Camera-type eye (tissue), 1 donor: ENCODE data around the gene FBF1. TPM values are rescaled to one million over a fixed set of nuclear protein-coding genes. Genes with fewer than 3 reads are reported as not detected.

Experiments used
- total RNA-seq: library from RNA; depleted of rRNA; stranded (reverse); fragments of >200 nt; gene quantifications from one replicate; pipeline ENCODE4 v1.2.3, GENCODE V29; 2014

The FBF1 gene, protein sequence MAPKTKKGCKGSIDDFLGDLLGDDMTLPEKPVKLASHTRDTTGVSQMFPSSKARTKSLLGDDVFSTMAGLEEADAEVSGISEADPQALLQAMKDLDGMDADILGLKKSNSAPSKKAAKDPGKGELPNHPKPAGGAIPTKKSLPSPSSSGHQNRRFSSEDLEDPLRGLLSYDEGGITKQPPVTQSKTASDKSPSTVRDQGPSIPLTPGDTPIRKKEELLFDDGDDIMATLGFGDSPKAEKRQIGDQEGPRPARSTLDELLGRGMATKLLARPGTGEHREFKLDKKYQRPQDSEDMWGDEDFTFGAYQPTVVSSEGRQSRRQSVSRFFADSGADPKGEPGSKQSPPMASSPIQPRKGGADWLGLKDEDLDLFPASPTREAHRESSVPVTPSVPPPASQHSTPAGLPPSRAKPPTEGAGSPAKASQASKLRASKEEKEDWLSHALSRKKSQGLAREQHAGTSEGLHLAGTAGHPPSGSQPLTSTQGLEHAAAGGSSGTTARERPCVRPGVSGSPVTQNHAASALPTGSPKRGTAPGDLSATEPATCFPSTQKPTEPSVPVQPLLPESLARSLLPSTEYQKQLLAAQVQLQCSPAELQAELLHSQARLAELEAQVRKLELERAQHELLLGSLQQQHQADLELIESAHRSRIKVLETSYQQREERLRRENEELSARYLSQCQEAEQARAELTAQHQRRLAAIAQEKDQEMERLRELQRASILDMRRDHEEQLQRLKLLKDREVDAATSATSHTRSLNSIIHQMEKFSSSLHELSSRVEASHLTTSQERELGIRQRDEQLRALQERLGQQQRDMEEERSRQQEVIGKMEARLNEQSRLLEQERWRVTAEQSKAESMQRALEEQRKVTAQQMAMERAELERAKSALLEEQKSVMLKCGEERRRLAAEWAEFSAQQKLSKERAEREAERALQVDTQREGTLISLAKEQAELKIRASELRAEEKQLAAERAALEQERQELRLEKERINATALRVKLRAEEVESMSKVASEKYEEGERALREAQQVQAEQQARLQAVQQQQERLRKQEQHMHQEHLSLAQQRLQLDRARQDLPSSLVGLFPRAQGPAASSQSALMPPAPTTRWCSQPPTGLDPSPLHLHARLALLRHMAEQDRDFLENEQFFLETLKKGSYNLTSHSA
- total RNA-seq: 19.8 TPM

DNA sequence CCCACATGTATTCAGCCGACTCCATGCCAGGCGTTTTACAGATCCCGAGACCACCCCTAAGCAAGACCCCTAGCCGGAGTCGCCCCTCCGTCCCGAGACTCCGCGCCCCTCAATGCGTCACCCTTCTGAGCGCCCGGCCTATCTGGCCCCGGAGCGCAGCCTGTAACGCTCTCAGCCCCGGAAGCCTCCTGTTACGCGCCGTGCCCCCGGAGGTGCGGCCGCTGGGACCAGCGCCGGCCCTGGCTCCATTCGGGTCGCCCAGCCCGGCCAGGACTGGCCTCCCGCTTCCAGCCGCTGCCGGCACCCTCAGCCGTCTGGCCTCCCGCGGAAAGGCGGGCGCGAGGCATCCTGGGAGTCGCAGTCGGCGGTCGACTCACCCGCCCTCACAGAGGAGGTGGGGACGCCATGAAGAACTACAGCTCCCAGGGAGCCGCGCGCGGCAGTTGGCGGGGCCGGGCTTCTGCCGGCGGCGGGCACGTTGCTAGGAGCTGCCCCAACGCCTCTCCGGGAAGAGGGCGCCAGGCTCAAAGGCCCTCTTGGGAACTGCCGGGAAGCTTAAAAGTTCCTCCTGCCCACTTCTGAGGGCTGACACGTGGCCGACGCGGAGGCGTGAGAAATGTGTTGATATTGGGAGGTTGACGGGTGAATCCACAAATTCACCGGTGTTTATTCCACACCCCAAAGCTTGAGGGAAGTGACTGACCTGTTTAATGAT lies at the start of gene FBF1:
Gene FBF1 (minus strand): TSS at position 316 of the 715 bp plus-strand sequence. CDS start 2,893 bp downstream, outside the sequence.

GRCh38 chr17:75978938-75979704 lies 38.3 kb upstream of the FBF1 start, which contains the start of the genes ACOX1 and TEN1:
ACOX1 (minus strand) TSS chr17:75979166; CDS start chr17:75979073, 93 bp downstream.
TEN1 (plus strand) TSS chr17:75979240; CDS start chr17:75986193, 6,953 bp downstream.

DNA sequence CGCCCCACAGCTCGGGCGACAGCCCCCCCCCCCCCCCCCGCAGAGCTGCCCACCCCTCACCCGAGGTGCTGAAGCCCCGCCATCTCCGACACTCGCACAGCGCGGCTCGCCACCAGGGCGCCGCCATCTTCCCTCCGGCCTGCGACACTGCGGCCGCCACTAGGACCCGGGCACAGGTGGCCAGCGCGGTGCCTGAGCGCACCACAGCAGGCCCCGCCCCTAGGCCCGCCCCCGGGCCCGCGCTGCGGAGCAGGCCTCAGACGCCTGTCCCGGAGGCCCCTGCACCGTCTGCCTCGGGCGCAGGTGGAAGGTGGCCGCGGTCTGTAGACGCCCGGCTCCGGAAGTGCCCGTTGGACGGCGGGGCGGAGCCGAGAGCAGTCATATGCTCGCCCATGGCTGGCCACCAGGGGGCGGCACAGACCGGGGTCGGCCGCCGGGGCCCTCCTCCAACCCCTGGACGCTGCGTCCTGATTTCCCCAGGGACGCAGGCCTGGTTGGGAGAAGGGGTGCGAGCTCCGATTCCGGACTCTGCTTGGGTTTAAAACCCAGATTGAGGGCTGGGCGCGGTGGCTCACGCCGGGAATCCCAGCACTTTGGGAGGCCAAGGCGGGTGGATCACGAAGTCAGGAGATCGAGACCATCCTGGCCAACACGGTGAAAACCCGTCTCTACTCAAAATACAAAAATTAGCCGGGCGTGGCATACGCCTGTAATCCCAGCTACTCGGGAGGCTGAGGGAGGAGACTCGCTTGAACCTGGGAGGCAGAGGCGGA lies 35.9 kb downstream of the FBF1 start, which contains the start of gene MRPL38:
Gene MRPL38 (minus strand): TSS at position 136 of the 773 bp plus-strand sequence. CDS start 9 bp downstream, at position 127.

GRCh38 chr17:75896415-75897159 lies 44.3 kb downstream of the FBF1 start, which contains the start of gene TRIM65:
TRIM65 (minus strand) TSS chr17:75896951; CDS start chr17:75896937, 14 bp downstream.

DNA sequence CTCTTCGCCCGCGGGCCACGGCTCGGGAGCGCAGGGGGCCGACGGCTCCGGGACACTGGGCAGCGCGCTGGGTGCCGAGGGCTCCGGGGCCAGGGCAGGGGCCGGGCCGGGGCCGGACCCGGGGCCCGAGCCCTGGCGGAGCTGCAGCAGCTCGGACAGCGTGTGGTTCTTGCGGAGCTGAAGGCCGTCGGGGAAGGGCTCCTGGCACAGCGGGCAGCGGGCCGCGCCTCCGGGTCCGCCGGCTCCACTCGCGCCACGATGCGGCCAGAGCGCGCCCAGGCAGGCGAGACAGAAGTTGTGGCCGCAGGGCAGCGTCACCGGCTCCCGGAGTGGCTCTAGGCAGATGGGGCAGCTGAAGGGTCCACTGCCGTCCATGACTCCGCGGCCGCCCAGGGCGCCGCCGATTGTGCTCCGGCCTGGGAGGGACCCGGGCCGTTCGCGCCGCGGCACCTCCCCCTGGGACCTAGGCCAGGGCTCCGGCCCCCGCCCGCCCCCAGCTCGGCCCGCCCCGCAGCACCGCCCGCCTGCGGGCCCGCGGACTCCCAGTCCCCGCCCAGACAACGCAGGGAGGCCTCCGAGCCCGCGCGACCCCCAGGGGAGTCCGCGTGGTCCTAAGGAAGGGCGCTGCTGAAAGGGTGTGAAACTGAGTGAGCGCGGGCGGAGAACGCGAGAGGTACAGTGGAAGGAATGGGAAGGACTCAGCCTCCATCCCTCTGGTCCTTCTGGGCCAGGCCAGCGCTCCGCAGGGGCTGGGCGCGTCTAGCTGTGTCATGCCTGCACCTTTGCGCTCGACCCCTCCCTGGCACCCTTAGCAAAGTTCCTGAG lies 62.5 kb downstream of the FBF1 start, which contains the start of gene TRIM47:
Gene TRIM47 (minus strand): TSS at position 408 of the 825 bp plus-strand sequence. CDS start 33 bp downstream, at position 375.

Other genes starting within 250 kb of the FBF1 start
- 19.5 TPM for gene ITGB4, start 219.6 kb downstream of the FBF1 start, total RNA-seq
- 14.5 TPM for gene GALK1, start 175.8 kb downstream of the FBF1 start, total RNA-seq
- gene UNK, start 156.2 kb downstream of the FBF1 start, total RNA-seq: 78.4 TPM
- gene UNC13D, start 96.6 kb downstream of the FBF1 start, total RNA-seq: 5.0 TPM
- gene WBP2, start 85.7 kb downstream of the FBF1 start, total RNA-seq: 50.5 TPM
- 14.9 TPM for gene TRIM47, start 62.5 kb downstream of the FBF1 start, total RNA-seq
- 24.4 TPM for gene TRIM65, start 44.1 kb downstream of the FBF1 start, total RNA-seq
- gene MRPL38, start 36.2 kb downstream of the FBF1 start, total RNA-seq: 45.7 TPM
- gene ACOX1, start 38.1 kb upstream of the FBF1 start, total RNA-seq: 75.3 TPM
- gene TEN1, start 38.2 kb upstream of the FBF1 start, total RNA-seq: 22.5 TPM
- gene CDK3, start 59.8 kb upstream of the FBF1 start, total RNA-seq: 7.5 TPM
- gene EVPL, start 86.3 kb upstream of the FBF1 start, total RNA-seq: 5.5 TPM
- gene SRP68, start 131.5 kb upstream of the FBF1 start, total RNA-seq: 57.0 TPM
- gene GALR2, start 133.7 kb upstream of the FBF1 start, total RNA-seq: not detected
- gene ZACN, start 138.1 kb upstream of the FBF1 start, total RNA-seq: not detected
- 131 TPM for gene EXOC7, start 162.7 kb upstream of the FBF1 start, total RNA-seq
- gene FOXJ1, start 200.2 kb upstream of the FBF1 start, total RNA-seq: 1.6 TPM